Neural cell (in vitro differentiated cells): ENCODE results near the gene FOXO6. TPM values are rescaled to one million over a fixed set of nuclear protein-coding genes. Genes with fewer than 3 reads are reported as not detected.
A peak's percentile ranks its signal among the peaks of the same experiment; 100 is the strongest.

Experiments
- H2AFZ ChIP-seq: fragments of 200-600, 300-800 bp; sonication (generic), shearing (Covaris generic); 2 replicates; pipeline ENCODE4 v1.6.0; 2014; ENCODE audit warnings: low read depth, mild to moderate bottlenecking, antibody characterized with exemption, low read length, moderate library complexity
- H3F3A ChIP-seq: fragments of 200-600 bp; shearing (Covaris generic); 2 replicates; pipeline ENCODE4 v1.6.1; 2016; ENCODE audit warnings: mild to moderate bottlenecking, moderate library complexity, mixed read lengths, antibody characterized with exemption, low read length; ENCODE audit not compliant: insufficient read depth, poor library complexity, severe bottlenecking
- H3K27ac ChIP-seq: fragments of 200-600, 300-800 bp; sonication (generic), shearing (Covaris generic); 2 replicates; pipeline ENCODE4 v1.5.1; 2014; ENCODE audit warnings: mild to moderate bottlenecking, low read length, moderate library complexity
- H3K27me3 ChIP-seq: fragments of 300-800, 200-600 bp; sonication (generic), shearing (Covaris generic); 2 replicates; pipeline ENCODE4 v1.6.0; 2014; ENCODE audit warnings: mild to moderate bottlenecking, low read depth, low read length, moderate library complexity; ENCODE audit not compliant: insufficient read depth
- H3K36me3 ChIP-seq: fragments of 300-800, 200-600 bp; sonication (generic), shearing (Covaris generic); 2 replicates; pipeline ENCODE4 v1.5.1; 2014; ENCODE audit warnings: mild to moderate bottlenecking, antibody characterized with exemption, low read length, moderate library complexity; ENCODE audit not compliant: insufficient read depth
- H3K4me2 ChIP-seq: fragments of 300-800, 200-600 bp; sonication (generic), shearing (Covaris generic); 2 replicates; pipeline ENCODE4 v1.6.0; 2014; ENCODE audit warnings: mild to moderate bottlenecking, low read length
- H3K4me3 ChIP-seq: fragments of 300-800, 200-600 bp; sonication (generic), shearing (Covaris generic); 2 replicates; pipeline ENCODE4 v1.5.1; 2014; ENCODE audit warnings: mild to moderate bottlenecking, low read length, moderate library complexity
- H3K79me2 ChIP-seq: fragments of 200-600 bp; shearing (Covaris generic); replicated peaks from 2 replicates; pipeline ENCODE4 v1.6.0; 2014; ENCODE audit warnings: mild to moderate bottlenecking, low read length, moderate library complexity; ENCODE audit not compliant: insufficient read depth
- H3K9ac ChIP-seq: fragments of 300-800, 200-600 bp; sonication (generic), shearing (Covaris generic); 2 replicates; pipeline ENCODE4 v1.6.1; 2016; ENCODE audit warnings: mild to moderate bottlenecking, low read length, mixed read lengths
- H3K9me2 ChIP-seq: fragments of 200-600 bp; shearing (Covaris generic); 2 replicates; pipeline ENCODE4 v1.6.1; 2016; ENCODE audit warnings: mild to moderate bottlenecking, low read length, mixed read lengths; ENCODE audit not compliant: insufficient read depth
- H3K9me3 ChIP-seq: fragments of 200-600, 300-800 bp; sonication (generic), shearing (Covaris generic); 2 replicates; pipeline ENCODE4 v1.6.1; 2016; ENCODE audit warnings: mild to moderate bottlenecking, mixed run types, low read length, moderate library complexity, mixed read lengths
- H4K20me1 ChIP-seq: fragments of 200-600 bp; shearing (Covaris generic); 2 replicates; pipeline ENCODE4 v1.6.1; 2016; ENCODE audit warnings: mild to moderate bottlenecking, mixed run types; ENCODE audit not compliant: insufficient read depth
- EP300 ChIP-seq: fragments of 450-650 bp; conservative IDR thresholded peaks from 2 replicates; pipeline ENCODE4 v1.6.1; 2014; ENCODE audit warnings: antibody characterized with exemption, mild to moderate bottlenecking, moderate library complexity; ENCODE audit not compliant: poor library complexity, severe bottlenecking
- EZH2 ChIP-seq: fragments of 200-600, 300-800 bp; shearing (Covaris generic), sonication (generic); IDR thresholded peaks from 2 replicates; pipeline ENCODE4 v1.6.1; 2014; ENCODE audit warnings: antibody characterized with exemption, low read length, borderline replicate concordance, mild to moderate bottlenecking; ENCODE audit not compliant: insufficient read depth, poor library complexity, severe bottlenecking
- MXI1 ChIP-seq: fragments of 450-650 bp; conservative IDR thresholded peaks from 2 replicates; pipeline ENCODE4 v1.6.1; 2014; ENCODE audit warnings: antibody characterized with exemption, mild to moderate bottlenecking; ENCODE audit not compliant: poor library complexity, severe bottlenecking
- POLR2AphosphoS5 ChIP-seq: IDR thresholded peaks from 2 replicates; pipeline ENCODE4 v1.6.1; 2012
- RAD21 ChIP-seq: fragments of 450-650 bp; conservative IDR thresholded peaks from 2 replicates; pipeline ENCODE4 v1.6.1; 2014; ENCODE audit warnings: antibody characterized with exemption, mild to moderate bottlenecking, moderate library complexity
- SMC3 ChIP-seq: fragments of 450-650 bp; conservative IDR thresholded peaks from 2 replicates; pipeline ENCODE4 v1.6.1; 2014; ENCODE audit warnings: antibody characterized with exemption, mild to moderate bottlenecking, moderate library complexity; ENCODE audit not compliant: poor library complexity
- TAF1 ChIP-seq: IDR thresholded peaks from 2 replicates; pipeline ENCODE4 v1.6.1; 2012; ENCODE audit warnings: low read depth
- polyA plus RNA-seq: library from polyadenylated mRNA; depleted of rRNA; stranded (reverse); fragments of >200 nt; gene quantifications from 2 replicates; pipeline ENCODE4 v1.2.3, GENCODE V29; 2014
- TF ChIP-seq, protein P1 (sequence below): IDR thresholded peaks from 2 replicates; pipeline ENCODE4 v1.6.1; 2012; ENCODE audit warnings: borderline replicate concordance
- TF ChIP-seq, protein P2 (sequence below): fragments of 450-650 bp; IDR thresholded peaks from 2 replicates; pipeline ENCODE4 v1.5.1; 2014; ENCODE audit warnings: antibody characterized with exemption, mild to moderate bottlenecking, moderate library complexity; ENCODE audit not compliant: poor library complexity, severe bottlenecking

FOXO6 gene
- polyA plus RNA-seq, 1 donor from 2014 or later: 0.59 TPM

DNA sequence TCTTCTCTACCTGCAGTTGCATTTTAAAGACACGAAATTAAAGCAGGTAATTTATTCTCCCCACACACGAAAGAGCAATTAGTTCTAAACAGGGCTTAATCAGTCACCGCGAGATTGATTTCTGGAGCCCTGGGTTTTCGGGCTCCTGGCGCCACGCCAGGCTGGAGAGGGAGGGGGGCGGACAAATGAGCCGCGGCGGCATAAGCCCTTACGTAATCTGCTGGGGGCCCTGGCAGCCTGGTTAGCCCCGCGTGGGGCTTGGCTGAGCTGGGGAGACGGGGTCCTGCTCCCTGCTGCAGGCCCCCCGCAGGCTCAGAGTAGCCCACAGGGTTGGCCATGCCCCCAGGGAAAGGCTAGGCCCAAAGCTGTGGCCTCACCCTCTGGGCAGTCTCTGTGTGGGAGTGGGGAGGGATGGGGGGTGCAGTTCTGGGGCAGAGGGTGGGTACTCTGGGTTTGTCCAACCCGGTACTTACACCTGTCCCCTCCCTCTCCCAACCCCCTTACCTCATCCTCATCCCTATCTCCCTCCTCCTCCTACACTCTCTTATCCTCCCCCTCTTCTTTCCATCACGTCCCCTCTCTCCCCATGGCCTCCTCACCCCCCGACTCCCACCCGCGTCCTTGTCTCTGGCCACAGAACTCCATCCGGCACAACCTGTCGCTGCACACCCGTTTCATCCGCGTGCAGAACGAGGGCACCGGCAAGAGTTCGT, 19.9 kb downstream of the FOXO6 start:
- H3K27me3 ChIP-seq: peaks cover 67% of the 10 kb centered on the region
- peak overlapping the region; percentile 18 for H3K4me3 ChIP-seq
- H4K20me1 ChIP-seq: no peaks in the 10 kb centered on the region
- no peak overlapping the region for H3K9ac ChIP-seq
- no peaks in the 10 kb centered on the region for H3K9me3 ChIP-seq
- H3K79me2 ChIP-seq: no peaks in the 10 kb centered on the region
- H2AFZ ChIP-seq: no peak overlapping the region
- TF ChIP-seq, protein P1, sequence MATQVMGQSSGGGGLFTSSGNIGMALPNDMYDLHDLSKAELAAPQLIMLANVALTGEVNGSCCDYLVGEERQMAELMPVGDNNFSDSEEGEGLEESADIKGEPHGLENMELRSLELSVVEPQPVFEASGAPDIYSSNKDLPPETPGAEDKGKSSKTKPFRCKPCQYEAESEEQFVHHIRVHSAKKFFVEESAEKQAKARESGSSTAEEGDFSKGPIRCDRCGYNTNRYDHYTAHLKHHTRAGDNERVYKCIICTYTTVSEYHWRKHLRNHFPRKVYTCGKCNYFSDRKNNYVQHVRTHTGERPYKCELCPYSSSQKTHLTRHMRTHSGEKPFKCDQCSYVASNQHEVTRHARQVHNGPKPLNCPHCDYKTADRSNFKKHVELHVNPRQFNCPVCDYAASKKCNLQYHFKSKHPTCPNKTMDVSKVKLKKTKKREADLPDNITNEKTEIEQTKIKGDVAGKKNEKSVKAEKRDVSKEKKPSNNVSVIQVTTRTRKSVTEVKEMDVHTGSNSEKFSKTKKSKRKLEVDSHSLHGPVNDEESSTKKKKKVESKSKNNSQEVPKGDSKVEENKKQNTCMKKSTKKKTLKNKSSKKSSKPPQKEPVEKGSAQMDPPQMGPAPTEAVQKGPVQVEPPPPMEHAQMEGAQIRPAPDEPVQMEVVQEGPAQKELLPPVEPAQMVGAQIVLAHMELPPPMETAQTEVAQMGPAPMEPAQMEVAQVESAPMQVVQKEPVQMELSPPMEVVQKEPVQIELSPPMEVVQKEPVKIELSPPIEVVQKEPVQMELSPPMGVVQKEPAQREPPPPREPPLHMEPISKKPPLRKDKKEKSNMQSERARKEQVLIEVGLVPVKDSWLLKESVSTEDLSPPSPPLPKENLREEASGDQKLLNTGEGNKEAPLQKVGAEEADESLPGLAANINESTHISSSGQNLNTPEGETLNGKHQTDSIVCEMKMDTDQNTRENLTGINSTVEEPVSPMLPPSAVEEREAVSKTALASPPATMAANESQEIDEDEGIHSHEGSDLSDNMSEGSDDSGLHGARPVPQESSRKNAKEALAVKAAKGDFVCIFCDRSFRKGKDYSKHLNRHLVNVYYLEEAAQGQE: no peak
- TF ChIP-seq RAD21 (no peak), MXI1 (no peak), TAF1 (no peak)
- TF ChIP-seq, protein P2, sequence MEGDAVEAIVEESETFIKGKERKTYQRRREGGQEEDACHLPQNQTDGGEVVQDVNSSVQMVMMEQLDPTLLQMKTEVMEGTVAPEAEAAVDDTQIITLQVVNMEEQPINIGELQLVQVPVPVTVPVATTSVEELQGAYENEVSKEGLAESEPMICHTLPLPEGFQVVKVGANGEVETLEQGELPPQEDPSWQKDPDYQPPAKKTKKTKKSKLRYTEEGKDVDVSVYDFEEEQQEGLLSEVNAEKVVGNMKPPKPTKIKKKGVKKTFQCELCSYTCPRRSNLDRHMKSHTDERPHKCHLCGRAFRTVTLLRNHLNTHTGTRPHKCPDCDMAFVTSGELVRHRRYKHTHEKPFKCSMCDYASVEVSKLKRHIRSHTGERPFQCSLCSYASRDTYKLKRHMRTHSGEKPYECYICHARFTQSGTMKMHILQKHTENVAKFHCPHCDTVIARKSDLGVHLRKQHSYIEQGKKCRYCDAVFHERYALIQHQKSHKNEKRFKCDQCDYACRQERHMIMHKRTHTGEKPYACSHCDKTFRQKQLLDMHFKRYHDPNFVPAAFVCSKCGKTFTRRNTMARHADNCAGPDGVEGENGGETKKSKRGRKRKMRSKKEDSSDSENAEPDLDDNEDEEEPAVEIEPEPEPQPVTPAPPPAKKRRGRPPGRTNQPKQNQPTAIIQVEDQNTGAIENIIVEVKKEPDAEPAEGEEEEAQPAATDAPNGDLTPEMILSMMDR: no peak
- H3K9me2 ChIP-seq: no peaks in the 10 kb centered on the region
- no peaks in the 10 kb centered on the region for H3K36me3 ChIP-seq
- no peak overlapping the region for H3K27ac ChIP-seq
- H3F3A ChIP-seq: no peaks in the 10 kb centered on the region
- no peak overlapping the region for H3K4me2 ChIP-seq

DNA sequence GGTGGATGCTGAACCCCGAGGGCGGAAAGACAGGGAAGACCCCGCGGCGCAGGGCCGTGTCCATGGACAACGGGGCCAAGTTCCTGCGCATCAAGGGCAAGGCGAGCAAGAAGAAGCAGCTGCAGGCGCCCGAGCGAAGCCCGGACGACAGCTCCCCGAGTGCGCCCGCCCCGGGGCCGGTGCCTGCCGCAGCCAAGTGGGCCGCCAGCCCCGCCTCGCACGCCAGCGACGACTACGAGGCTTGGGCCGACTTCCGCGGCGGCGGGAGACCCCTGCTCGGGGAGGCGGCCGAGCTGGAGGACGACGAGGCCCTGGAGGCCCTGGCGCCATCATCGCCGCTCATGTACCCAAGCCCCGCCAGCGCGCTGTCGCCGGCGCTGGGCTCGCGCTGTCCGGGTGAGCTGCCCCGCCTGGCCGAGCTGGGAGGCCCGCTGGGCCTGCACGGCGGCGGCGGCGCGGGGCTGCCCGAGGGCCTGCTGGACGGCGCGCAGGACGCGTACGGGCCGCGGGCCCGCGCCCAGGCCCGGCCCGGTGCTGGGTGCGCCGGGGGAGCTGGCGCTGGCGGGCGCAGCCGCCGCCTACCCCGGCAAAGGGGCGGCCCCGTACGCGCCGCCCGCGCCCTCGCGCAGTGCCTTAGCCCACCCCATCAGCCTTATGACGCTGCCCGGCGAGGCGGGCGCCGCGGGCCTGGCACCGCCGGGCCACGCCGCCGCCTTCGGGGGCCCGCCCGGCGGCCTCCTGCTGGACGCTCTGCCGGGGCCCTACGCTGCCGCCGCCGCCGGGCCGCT, 20.7 kb downstream of the FOXO6 start:
- Histone ChIP-seq H3K9me3 (no peaks in the 10 kb centered on the region), H3F3A (no peaks in the 10 kb centered on the region), H3K4me3 (no peak overlapping the region), H3K9ac (no peak overlapping the region), H4K20me1 (no peaks in the 10 kb centered on the region), H3K4me2 (no peak overlapping the region), H3K9me2 (no peaks in the 10 kb centered on the region), H2AFZ (no peak overlapping the region), H3K27me3 (peaks cover 67% of the 10 kb centered on the region), H3K36me3 (no peaks in the 10 kb centered on the region), H3K79me2 (no peaks in the 10 kb centered on the region), H3K27ac (no peak overlapping the region)
- no peak for TF ChIP-seq RAD21
- TF ChIP-seq, protein P2: no peak
- TF ChIP-seq SMC3: no peak
- TF ChIP-seq TAF1: no peak
- TF ChIP-seq MXI1: no peak
- TF ChIP-seq EP300: no peak
- peak; percentile 46 for TF ChIP-seq EZH2
- TF ChIP-seq POLR2AphosphoS5: no peak
- TF ChIP-seq, protein P1: no peak
